T-helper 2 cell treated with Interferon-gamma antibody and Interleukin-4, amounts not matched to agents 100 ng/mL and 5 ng/mL, for 36 hours (primary cell): ENCODE data around the gene HOXA3. TPM values are rescaled to one million over a fixed set of nuclear protein-coding genes. Genes with fewer than 3 reads are reported as not detected.

Source experiments
- intact Hi-C: fragments of 100-400 bp; cut with micrococcal nuclease; formaldehyde crosslinking; loops from one replicate; pipeline ENCODE4 v1.15.1; 2023
- total RNA-seq: library from RNA; stranded (reverse); gene quantifications from 2 replicates; pipeline ENCODE4 v1.2.3, GENCODE V29; 2022

The HOXA3 gene
- total RNA-seq, 1 donor from 2014 or later: not detected

DNA sequence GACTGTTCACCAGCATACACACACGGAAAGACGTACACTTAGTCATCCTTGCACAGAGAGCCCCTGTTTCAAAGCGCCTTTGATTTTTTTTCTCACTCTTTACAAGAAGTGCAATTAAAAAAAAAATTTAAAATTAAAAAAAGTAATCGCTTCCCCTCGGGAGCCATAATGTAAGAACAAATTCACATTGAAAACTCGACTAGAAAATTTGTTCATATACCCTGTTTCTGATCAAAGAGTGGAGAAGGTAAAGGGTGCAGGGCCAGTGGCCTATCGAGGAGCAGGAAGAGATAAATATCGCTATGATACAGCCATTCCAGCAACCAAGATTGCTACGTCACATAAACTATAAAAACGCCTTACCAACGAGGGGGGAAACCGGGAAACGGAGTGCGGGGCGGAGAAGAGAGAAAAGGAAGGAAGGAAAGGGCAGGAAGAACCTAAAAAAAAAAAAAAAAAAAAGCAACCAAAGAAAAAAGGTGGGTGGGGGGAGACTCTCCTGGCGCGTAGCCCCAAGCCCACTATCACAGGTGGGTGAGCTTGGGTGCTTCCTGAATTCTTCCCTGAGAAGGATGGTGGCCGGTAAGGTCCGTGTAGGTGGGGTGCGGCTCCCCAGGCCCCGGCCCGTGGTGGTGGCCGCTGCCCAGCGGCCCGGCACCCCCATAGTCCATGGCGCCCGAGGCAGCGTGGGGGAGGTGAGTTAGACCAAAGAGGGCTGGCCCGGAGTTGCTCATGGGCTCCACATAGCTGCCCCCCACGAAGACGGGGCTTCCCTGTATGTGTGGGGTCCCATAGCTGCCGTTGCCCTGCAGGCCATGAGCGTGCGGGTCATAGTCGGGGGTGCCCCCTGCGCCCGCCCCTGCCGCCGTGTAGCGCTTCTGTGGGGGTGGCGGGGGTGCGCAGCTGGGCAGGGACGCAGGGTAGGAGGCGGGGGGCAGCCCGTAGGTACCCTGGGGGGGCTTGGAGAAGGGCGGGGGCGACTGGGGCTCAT, 44.7 kb downstream of the HOXA3 start:
- intact Hi-C loops: no loop called here

DNA sequence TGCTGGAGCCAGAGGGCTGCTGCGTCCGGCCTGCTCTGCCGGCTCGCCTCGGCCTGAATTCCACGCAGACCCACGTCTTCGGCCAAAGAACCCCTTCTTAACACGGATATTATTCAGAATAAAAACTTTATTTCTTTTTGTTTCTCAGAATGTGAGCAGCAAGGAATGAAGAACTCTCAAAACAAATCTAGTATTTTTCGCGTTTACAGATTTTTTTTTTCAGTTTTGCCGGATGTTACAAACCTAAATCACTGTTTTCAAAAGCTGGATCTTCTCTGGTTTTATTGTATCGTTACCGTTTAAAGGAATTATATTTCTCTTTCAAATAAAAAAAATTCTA, 45.5 kb downstream of the HOXA3 start:
- intact Hi-C loops: no loop called here

DNA sequence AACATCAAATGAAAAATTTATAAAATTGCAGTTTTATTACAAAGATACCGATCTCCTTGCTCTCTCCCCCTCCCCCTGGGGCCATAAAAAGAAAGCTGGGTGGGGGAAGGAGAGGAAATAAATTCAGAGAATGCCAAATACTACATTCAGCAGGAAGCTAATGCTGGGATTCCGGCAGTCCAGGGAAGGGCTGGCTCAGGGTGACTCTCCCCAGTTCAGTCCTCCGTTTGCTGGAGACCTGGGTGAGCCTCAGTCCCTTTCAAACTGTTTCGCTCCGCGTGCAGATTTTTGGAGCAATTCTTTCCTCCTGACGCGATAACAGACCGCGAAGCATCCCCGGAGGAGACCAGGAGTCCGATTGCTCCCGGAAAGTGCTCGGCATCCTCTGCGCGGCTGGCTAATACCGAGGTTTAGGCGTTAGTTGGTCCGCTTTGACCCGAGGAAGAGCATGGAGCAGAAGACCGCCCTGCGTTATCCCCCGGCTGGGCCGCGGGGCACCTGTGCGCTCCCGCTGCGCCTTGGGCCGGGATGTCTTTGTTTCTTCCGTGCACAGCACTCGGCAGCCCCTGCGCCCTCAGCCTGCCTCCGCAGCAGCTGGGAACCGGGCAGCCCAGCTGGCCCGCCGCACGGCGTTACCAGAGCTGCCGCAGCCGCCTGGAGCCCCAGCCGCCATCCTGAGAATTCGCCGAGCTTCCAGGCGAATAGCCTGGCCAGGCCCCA, 46.0 kb downstream of the HOXA3 start:
- intact Hi-C loops: no loop called here

DNA sequence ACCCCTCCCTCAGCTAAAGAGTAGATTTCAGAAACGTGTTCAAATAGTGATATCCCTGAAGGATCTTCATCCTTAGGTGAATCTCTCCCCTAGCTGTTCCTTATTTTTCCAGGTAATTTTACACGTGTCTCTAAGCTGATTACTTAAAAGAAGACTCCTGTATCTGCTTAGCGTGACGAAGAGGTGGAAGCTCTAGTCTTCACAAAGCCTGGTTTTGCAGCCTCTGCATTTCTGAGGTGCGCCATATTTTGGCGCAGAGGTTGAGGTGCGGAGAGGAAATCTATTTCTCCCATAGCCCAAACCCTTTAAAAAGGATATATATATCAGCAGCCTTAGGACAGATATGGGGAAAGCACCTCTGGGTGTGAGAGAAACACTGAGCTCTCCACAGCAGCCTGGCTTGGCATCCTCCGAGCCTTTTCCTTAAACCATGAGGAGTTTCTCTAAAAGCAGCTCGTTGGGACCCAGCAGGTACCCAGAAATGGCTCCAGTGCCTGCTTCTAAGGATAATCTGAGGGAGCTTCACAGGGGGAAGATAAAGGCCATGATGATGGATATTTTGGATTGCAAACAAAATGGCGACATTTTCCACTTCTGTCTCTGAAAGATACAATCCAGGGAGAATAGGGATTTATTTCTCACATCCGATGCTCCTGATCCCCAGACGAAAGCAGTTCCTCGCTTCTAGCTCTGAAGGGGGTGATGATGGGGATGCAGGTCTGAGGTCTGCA, 46.9 kb downstream of the HOXA3 start:
- intact Hi-C loops: no loop called here

DNA sequence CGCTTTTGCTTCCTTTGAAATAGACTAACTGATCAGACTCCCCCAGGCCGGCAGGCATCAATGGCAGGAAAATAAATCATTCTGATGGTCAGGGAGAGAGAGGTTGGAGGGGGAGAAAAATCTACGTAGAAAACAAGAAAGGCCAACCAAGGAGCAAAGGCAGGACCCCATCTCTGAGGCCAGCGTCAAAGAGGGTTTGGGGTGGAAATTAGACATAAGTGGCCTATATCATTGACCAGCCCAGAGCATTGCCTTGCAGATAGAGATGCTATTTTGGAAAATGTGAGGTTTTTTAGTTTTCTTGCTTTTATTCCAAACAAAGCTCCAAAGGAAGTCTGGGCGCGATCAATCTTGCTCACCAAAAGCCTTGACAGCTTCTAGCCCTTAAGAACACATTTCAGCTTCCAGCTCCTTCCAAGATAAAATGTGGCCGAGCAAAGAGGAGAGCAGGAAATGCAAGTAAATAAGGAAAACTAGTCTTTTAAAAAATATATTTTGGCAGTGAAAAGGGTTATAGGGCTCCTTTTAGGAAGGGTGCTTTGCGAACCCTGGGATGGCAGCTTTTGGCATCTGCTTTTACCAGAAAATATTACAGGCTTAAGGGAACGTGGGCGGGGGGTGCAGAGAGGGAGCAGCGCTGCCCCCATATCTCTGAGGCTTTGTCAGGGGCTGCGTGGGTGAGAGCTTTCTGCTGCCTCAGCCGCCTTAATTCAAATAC, 47.9 kb downstream of the HOXA3 start:
- intact Hi-C loops: no loop called here

DNA sequence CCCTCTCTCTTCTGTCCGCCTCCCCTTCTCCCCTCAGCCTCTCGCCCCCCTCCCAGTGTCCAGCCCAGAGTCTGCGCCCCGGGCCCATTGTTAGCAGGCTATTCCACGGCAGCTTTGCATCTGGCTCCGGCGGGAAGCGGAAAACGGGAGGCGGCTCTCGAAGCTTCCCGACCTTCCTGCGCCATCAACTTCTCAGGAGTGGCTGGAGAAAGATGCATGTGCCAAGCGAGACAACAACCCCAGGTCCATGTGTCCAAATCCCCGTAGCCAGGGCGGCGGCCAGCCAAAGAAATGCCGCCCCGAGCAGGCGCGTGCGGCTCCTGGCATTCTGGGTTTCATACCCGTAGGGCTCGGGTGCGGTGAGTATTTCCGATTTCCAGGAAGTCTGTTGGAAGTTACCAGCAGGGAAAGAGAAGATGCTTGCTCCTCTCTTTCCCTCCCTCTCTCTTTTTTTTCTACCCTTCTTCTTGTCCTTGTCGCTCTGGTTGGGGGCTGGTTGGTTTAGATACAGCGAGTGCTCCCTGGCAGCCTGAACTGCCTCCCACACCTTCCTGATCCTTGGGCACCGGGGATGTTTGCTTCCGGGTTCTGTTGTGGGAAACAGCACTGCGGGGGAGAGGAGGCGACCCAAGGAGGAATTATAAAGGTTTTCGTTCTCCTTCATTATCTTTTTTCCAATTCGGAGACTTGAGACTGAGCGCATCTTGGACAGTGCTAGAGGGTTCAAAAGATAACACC, 48.7 kb downstream of the HOXA3 start:
- intact Hi-C loops: no loop called here

DNA sequence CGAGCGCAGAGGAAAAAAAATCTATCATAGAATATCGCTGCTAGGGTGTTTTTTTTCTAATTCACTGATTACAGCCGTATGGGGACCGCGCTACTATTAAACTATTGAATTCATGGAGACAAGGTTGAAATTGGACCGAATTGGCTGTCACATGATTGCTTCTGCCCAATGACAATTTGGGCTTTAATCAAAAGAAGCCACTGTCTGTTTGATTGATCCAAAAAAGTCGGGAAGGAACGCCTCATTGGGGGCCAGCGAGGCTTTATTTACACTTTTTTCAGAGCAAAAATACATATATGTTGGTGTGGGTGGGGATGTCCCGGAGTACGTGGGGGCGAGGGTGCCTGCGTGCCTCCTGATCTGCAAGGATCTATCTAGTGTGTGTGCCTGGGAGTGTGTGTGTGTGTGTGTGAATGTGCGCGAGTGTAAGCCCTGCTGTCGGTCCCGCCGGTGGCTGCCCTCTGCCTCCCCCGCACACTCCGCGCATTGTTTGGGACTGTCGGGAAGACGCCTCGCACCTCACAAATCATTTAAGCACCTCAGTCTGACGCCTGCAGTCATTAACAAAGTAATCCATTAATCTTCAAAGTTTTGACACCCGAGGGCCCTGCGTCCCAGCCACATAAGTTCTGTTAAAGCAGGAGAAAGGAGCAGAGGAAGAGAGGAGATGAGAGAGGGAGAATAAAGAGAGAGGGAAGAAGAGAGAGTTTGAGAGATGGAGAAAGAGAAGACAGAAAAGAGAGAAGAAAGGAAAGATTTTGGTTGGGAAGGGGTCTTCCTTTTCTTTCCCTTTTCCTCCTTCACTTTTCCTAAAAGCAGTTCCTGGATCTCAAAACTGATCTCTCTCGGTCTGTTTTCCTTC, 49.6 kb downstream of the HOXA3 start, which contains the start of gene HOXA2:
Gene HOXA2, minus strand, starts transcription at position 103 of the 862 bp plus-strand sequence. CDS start 183 bp downstream, outside the sequence.
- intact Hi-C loops: no loop called here

DNA sequence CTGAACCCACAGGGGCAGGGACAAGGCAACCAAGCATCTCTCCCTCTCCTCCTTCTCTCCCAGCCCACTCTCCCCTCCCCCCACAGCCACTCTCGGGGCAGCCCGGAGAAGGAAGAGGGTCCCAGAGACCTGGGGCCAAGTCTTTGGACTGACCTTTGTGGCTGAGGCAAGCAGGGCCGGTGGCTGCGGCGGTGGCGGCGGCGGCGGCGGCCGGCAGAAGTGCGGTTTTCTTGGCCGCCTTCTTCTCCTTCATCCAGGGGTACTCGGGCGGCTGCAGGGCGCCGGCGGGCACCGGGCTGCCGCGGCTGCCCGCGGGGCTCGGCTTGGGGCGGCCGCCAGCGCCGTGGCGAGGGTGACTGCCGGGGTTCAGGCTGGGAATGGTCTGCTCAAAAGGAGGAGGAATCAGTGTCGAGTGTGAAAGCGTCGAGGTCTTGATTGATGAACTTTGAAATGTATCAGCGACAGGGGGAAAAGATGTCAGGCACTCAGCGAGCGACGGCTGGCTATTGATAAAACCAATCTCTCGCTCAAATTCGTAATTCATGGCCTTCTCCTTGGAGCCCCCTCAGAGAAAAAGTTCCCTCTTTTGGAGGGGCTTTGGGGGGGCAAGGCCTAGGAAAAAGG, 50.3 kb downstream of the HOXA3 start:
- intact Hi-C loops: no loop called here

DNA sequence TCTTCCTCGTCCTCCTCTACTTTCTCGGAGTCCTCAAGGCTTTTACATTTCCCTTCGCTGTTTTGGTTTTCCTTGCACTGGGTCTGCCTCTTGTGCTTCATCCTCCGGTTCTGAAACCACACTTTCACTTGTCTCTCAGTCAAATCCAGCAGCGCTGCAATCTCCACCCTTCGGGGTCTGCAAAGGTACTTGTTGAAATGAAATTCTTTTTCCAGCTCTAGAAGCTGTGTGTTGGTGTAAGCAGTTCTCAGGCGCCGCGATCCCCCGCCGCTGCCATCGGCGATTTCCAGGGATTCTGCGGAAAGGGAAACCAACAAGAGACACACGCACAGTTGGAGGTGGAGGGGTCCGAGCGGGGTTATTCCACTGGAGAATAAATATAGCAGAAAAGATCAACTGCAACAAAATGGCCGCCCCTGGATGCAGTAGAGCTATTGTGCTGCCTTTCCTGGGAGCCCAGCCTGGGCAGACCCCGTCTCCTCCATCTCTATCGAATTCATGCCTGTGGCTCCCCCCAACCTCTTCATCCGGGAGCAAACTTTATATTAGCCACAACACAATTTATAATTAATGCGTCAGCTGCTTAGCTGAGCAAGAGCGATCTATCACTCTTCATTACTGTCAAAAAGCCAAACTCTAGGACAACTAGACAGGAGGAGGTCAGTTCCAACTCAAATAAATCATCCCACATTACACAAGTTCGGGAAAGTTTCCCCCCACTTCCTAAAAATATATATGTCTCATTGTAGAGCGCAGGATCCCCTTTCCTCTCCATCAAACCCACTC, 51.0 kb downstream of the HOXA3 start:
- intact Hi-C loops: no loop called here

DNA sequence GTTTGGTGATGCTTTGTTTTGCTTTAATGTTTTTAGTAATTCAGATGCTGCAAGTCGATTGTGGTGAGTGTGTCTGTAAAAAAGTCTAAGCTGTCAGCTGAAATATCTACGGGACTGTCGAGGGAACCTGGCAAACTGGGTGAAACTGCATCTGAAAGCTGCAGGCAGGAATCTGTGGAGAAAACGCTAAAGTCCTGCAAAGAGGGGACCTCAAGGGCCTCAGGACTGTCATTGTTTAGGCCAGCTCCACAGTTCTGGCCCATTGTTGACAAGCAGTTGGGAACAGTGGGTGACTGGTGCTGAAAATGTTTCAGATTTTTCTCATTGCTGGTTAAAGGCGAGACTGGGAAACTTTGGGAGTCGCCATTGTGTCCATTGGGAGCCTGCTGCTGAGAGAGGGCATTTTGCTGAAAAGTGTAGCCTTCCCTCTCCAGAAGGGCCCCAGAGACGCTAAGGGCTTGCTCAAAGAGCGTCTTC, 51.7 kb downstream of the HOXA3 start:
- intact Hi-C loops: no loop called here

DNA sequence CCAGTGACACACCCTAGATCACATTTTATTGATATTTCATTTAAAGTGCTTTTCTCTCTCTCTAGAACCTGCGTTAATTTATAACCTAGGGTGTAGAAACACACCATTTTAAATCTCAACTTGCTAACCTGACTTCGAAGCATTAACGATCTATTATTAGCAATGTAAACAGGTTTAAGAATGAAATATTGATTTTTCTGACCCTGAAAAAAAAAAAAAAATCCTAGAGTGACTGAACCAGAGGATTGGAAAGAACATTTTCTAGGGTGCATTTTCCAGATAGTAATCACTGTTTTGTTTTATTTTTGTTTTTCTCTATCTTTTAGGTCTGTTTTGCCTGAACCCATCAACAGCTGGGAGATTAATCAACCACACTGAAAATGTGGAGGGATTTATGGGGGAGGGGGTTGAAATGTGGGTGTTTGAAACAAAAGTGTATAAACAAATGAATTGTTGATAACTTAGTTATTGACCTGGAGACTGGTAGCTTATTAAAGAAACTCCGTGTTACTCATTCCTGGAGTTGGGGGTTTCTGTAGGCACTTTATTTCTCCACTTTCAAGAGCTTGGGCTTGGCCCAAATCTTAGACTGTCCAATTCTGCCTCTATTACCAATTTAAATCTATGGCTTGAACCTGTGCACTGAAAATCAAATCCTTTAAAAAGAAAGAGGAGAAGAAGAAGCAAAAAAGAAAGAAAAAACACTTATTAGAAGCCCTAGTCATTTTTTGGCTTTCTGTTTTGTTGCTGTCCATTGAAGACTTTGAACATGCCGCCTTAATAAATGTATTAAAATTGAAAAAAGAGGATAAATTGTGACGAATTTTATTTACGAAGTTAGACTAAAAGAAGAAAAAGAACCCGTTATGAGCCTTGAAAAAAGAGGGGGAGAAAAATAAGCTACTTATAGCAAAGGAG, 52.7 kb downstream of the HOXA3 start:
- intact Hi-C loops: loop anchor here (10.0 kb wide), 1 partner anchor 145 kb away; the partner anchor contains the start of gene EVX1

DNA sequence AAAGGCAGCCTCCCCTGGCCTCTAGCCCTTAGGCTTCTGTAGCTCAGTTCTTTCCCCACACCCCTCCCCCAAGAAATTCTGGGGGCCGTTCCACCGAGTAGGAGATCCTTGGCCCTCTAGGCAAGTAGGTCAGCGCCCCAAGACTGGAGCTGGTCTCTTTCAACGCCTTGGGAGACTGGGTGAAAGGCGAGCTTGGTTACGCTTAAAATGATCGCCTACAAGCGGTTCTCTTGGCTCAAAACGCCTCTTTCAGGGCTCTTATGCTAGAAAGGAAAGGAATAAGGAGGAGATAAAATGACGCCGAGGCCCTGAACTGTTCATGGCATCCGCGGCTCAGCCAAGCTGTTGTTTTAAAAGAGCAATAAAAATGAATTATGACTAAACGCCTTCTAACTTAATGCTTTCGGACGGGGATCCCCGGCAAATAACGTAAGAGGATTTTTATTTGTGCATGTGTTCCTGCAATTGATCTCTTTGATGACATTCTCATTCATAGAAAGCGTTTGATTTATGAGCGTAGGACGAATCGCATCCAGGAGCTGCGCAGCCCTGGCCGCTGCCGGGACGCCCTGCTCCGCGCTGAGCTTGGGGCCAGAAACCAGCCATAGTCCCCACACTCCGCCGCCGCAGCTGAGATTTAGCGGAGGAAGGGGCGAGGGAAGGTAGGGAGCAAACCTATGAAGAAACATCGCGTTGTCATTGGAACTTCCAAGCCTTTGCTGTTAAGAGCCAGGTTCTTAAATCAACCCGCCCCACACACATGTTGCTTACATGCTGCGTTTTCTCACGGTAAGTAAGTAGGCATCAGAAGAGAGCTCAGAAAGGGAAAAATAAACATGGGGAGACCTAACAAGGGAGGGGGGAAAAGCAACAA, 53.6 kb downstream of the HOXA3 start:
- intact Hi-C loops: loop anchor here (10.0 kb wide), 1 partner anchor 146 kb away; the partner anchor contains the start of gene EVX1

DNA sequence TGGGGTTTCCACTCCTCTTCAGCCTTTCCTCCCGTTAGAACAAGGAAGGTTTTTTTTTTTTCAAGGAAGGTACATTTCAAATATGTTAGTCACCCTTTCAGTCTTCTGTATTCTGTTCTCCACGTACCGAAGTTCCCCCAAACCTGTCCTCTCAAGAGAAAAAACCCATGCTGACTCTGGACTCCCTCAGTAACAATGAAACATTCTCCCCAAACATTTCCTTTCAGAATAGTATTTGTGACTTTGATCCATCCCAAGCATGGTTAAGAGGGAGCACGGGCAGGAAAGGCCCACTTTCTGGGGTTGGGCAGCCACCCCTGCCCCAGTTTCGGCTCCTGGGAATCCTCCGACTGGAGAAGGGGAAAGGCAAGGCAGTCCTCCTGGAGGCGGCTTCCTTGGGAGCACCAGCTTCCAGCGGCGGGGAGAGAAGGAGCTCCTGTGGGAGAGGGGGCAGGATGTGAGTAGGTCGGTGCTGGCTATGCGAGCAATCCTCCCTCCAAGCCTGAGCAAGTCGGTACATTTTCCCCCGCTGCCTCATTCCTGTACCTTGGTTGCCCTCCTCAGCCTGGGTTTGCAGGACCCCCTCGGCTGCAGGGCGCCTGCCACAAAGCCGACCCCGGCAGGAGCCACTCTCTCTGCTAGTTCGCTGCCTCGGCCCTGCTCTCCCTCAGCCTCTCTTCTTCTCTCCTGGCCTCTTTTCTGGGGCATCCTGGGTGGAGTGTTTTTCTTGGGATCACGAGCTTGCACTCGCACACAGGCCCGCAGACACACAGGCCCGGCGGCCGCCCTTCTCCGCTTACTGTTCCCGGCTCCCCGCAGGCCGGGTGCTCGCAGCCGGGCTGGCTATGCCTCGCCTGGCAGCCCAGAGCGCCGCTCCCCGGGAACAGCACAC, 54.5 kb downstream of the HOXA3 start:
- intact Hi-C loops: loop anchor here (2.0 to 10.0 kb wide), 4 partner anchors 53 to 233 kb away; partner anchors contain the start of genes EVX1 and SKAP2

DNA sequence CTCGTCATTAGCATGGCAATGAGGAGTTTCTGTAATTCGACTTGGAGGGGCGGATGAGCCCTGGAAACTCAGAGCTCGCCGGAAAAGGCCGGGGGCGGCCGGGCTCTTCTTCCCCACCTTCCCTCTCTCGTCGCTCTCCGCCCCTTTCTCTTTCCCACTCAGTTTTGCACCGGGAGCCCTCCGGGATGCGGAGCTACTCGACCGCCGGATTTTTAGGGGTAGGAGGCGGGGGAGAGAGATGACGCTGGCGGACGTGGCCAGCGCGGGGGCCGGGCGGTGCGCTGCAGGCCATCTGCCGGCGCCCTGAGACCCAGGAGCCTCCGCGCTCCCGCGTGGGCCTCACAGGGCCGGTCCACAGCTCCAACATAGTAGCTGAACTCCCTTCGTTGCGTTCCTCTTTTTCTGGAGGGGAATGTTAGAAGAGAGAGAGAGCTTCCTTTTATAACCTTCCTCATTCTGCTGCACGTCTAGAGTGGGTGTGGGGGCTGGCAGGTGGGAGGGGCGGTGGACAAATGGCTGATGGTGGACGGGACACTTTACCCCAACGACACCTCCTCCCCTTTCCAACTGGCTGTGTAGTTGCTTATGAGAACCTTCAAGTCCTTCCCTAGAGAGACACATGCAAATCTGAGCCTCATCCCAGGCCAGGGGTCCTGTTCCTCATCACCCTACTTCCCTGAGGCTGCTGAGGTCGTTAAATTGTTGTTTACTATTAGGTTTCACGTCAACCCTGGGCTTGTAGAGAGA, 55.4 kb downstream of the HOXA3 start:
- intact Hi-C loops: loop anchor here (1.0 to 10.0 kb wide), 6 partner anchors 34 to 1235 kb away; partner anchors contain the start of genes EVX1 and SKAP2
